MM.1S (cell line): ENCODE results near the gene SERPINB12.

Experiments
- DNase-seq: peaks from one replicate; pipeline ENCODE4 v3.0.0-alpha.2; 2015
- H2AFZ ChIP-seq: fragments of 300-600 bp; sonication (generic); 2 replicates; pipeline ENCODE4 v1.6.0; 2016; ENCODE audit warnings: antibody characterized with exemption, low read length
- H3F3A ChIP-seq: fragments of 300-600 bp; sonication (generic); 2 replicates; pipeline ENCODE4 v1.6.1; 2016; ENCODE audit warnings: mild to moderate bottlenecking, antibody characterized with exemption, low read length, moderate library complexity, mixed read lengths; ENCODE audit not compliant: insufficient read depth
- H3K27ac ChIP-seq: fragments of 300-600 bp; sonication (generic); 2 replicates; pipeline ENCODE4 v1.5.1; 2016; ENCODE audit warnings: mild to moderate bottlenecking, low read length
- H3K27me3 ChIP-seq: fragments of 300-600 bp; sonication (generic); replicated peaks from 2 replicates; pipeline ENCODE4 v1.6.0; 2016; ENCODE audit warnings: low read length; ENCODE audit not compliant: insufficient read depth
- H3K36me3 ChIP-seq: fragments of 300-600 bp; sonication (generic); replicated peaks from 2 replicates; pipeline ENCODE4 v1.6.1; 2016; ENCODE audit warnings: mild to moderate bottlenecking, low read length, mixed read lengths; ENCODE audit not compliant: insufficient read depth
- H3K4me1 ChIP-seq: fragments of 300-600 bp; sonication (generic); 2 replicates; pipeline ENCODE4 v1.6.1; 2016; ENCODE audit warnings: low read length, mixed read lengths
- H3K4me2 ChIP-seq: fragments of 300-600 bp; sonication (generic); 2 replicates; pipeline ENCODE4 v1.6.0; 2016; ENCODE audit warnings: low read depth, low read length
- H3K4me3 ChIP-seq: fragments of 300-600 bp; sonication (generic); 2 replicates; pipeline ENCODE4 v1.5.1; 2016; ENCODE audit warnings: low read length, mixed read lengths
- H3K79me2 ChIP-seq: fragments of 300-600 bp; sonication (generic); 2 replicates; pipeline ENCODE4 v1.6.1; 2016; ENCODE audit warnings: mixed run types, low read length, mixed read lengths
- H3K9ac ChIP-seq: fragments of 300-600 bp; sonication (generic); 2 replicates; pipeline ENCODE4 v1.6.1; 2016; ENCODE audit warnings: low read length, mixed read lengths
- H3K9me2 ChIP-seq: fragments of 300-600 bp; sonication (generic); replicated peaks from 2 replicates; pipeline ENCODE4 v1.6.1; 2016; ENCODE audit warnings: mild to moderate bottlenecking, low read length, mixed read lengths; ENCODE audit not compliant: insufficient read depth
- H3K9me3 ChIP-seq: fragments of 300-600 bp; sonication (generic); replicated peaks from 2 replicates; pipeline ENCODE4 v1.6.1; 2016; ENCODE audit warnings: mild to moderate bottlenecking, low read length, mixed read lengths; ENCODE audit not compliant: insufficient read depth
- H4K20me1 ChIP-seq: fragments of 300-600 bp; sonication (generic); 2 replicates; pipeline ENCODE4 v1.6.1; 2016; ENCODE audit warnings: mild to moderate bottlenecking, low read length, moderate library complexity, mixed read lengths; ENCODE audit not compliant: insufficient read depth
- EZH2 ChIP-seq: fragments of 300-600 bp; sonication (generic); optimal IDR thresholded peaks from 2 replicates; pipeline ENCODE3; 2017; ENCODE audit warnings: low read depth, mild to moderate bottlenecking, antibody characterized with exemption, low read length, mixed read lengths
- EZH2phosphoT487 ChIP-seq: fragments of 300-600 bp; sonication (generic); IDR thresholded peaks from 2 replicates; pipeline ENCODE4 v1.6.1; 2018; ENCODE audit warnings: antibody characterized with exemption, low read length
- TF ChIP-seq, protein P1 (sequence below): fragments of 300-600 bp; sonication (generic); IDR thresholded peaks from 2 replicates; pipeline ENCODE4 v1.5.1; 2016; ENCODE audit warnings: antibody characterized with exemption, low read length, mixed read lengths

SERPINB12 gene

GRCh38 chr18:63542069-63542468, at the start of gene SERPINB12:
Gene SERPINB12, plus strand, starts transcription at chr18:63542369. Its CDS starts 13,791 bp downstream, at chr18:63556160.
- Histone ChIP-seq H2AFZ (no peak within 1 kb of the TSS), H3K36me3 (no peaks in the 10 kb centered on the region), H3K9me2 (no peaks in the 10 kb centered on the region), H3K9ac (no peak within 1 kb of the TSS), H3K79me2 (no peaks in the 10 kb centered on the region), H3K27ac (no peak within 1 kb of the TSS), H3K4me1 (no peaks in the 10 kb centered on the region), H3K4me2 (no peak within 1 kb of the TSS), H3K4me3 (no peak within 1 kb of the TSS), H3K9me3 (no peaks in the 10 kb centered on the region), H4K20me1 (no peaks in the 10 kb centered on the region), H3K27me3 (no peaks in the 10 kb centered on the region), H3F3A (no peaks in the 10 kb centered on the region)
- TF ChIP-seq EZH2phosphoT487 (no peak), EZH2 (no peak)
- TF ChIP-seq, protein P1, sequence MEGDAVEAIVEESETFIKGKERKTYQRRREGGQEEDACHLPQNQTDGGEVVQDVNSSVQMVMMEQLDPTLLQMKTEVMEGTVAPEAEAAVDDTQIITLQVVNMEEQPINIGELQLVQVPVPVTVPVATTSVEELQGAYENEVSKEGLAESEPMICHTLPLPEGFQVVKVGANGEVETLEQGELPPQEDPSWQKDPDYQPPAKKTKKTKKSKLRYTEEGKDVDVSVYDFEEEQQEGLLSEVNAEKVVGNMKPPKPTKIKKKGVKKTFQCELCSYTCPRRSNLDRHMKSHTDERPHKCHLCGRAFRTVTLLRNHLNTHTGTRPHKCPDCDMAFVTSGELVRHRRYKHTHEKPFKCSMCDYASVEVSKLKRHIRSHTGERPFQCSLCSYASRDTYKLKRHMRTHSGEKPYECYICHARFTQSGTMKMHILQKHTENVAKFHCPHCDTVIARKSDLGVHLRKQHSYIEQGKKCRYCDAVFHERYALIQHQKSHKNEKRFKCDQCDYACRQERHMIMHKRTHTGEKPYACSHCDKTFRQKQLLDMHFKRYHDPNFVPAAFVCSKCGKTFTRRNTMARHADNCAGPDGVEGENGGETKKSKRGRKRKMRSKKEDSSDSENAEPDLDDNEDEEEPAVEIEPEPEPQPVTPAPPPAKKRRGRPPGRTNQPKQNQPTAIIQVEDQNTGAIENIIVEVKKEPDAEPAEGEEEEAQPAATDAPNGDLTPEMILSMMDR, result no peak
- DNase-seq, result no peak

- no peak overlapping the region for H2AFZ ChIP-seq
Measured at GRCh38 chr18:63492851-63493250, 49.3 kb upstream of the SERPINB12 start.

DNA sequence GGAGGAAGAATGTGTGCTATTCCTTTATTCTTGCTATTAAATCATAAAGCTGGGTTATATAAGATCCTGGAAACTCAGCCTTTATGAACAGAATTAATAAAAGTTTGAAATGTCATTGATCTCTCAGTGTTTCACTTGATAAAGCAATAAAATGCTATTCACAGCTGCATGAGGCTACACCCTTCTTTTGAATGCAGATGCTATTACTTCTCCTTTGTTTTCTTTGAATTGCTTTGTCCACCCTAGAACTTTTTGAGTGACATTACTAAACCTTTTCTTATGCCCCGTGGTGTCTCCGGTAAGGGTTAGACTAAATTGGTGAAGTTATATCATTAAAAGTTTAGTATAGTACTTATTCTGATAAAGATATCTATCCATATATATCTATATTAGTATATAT, 46.5 kb upstream of the SERPINB12 start:
- H3K36me3 ChIP-seq, result no peaks in the 10 kb centered on the region
- H3K27me3 ChIP-seq, result no peaks in the 10 kb centered on the region
- DNase-seq, result no peak

More at GRCh38 chr18:63492851-63493250, 49.3 kb upstream of the SERPINB12 start:
- no peak for DNase-seq
- H3K4me2 ChIP-seq, result no peak overlapping the region
- H3K79me2 ChIP-seq, result no peaks in the 10 kb centered on the region
- no peak overlapping the region for H3K9ac ChIP-seq
- H3K27ac ChIP-seq, result no peak overlapping the region
- H4K20me1 ChIP-seq, result no peaks in the 10 kb centered on the region
- H3F3A ChIP-seq, result no peaks in the 10 kb centered on the region
- H3K36me3 ChIP-seq, result no peaks in the 10 kb centered on the region
- no peak for TF ChIP-seq EZH2phosphoT487
- TF ChIP-seq EZH2, result no peak
- TF ChIP-seq, protein P1, result no peak
- no peaks in the 10 kb centered on the region for H3K9me2 ChIP-seq
- no peaks in the 10 kb centered on the region for H3K4me1 ChIP-seq
- no peaks in the 10 kb centered on the region for H3K27me3 ChIP-seq
- H3K4me3 ChIP-seq, result no peak overlapping the region
- no peaks in the 10 kb centered on the region for H3K9me3 ChIP-seq

More for the DNA sequence above, 46.5 kb upstream of the SERPINB12 start:
- Histone ChIP-seq H4K20me1 (no peaks in the 10 kb centered on the region), H3K9ac (no peak overlapping the region), H3F3A (no peaks in the 10 kb centered on the region), H3K27ac (no peak overlapping the region), H3K4me2 (no peak overlapping the region), H3K9me3 (no peaks in the 10 kb centered on the region), H3K9me2 (no peaks in the 10 kb centered on the region), H2AFZ (no peak overlapping the region), H3K4me3 (no peak overlapping the region), H3K79me2 (no peaks in the 10 kb centered on the region), H3K4me1 (no peaks in the 10 kb centered on the region)
- TF ChIP-seq, protein P1, result no peak
- TF ChIP-seq EZH2phosphoT487 (no peak), EZH2 (no peak)
